ENCODE data around the gene RPF1. TPM values are rescaled to one million over a fixed set of nuclear protein-coding genes. Genes with fewer than 3 reads are reported as not detected.

The RPF1 gene
- total RNA-seq, 1 donor, result 29.3 TPM

GRCh38 chr1:84434081-84434769 lies 44.8 kb upstream of the RPF1 start:
- peak overlapping the region; percentile 79 for H3K4me2 ChIP-seq (ENCODE audit: insufficient read depth, low read length)
- TF ChIP-seq, protein P1, sequence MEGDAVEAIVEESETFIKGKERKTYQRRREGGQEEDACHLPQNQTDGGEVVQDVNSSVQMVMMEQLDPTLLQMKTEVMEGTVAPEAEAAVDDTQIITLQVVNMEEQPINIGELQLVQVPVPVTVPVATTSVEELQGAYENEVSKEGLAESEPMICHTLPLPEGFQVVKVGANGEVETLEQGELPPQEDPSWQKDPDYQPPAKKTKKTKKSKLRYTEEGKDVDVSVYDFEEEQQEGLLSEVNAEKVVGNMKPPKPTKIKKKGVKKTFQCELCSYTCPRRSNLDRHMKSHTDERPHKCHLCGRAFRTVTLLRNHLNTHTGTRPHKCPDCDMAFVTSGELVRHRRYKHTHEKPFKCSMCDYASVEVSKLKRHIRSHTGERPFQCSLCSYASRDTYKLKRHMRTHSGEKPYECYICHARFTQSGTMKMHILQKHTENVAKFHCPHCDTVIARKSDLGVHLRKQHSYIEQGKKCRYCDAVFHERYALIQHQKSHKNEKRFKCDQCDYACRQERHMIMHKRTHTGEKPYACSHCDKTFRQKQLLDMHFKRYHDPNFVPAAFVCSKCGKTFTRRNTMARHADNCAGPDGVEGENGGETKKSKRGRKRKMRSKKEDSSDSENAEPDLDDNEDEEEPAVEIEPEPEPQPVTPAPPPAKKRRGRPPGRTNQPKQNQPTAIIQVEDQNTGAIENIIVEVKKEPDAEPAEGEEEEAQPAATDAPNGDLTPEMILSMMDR (IDR thresholded peaks at IDR 0.05; ENCODE audit: extremely low read depth, low read depth, low read length), result no peak
- peak overlapping the region; percentile 81 for H2AFZ ChIP-seq (ENCODE audit: low read length)

DNA sequence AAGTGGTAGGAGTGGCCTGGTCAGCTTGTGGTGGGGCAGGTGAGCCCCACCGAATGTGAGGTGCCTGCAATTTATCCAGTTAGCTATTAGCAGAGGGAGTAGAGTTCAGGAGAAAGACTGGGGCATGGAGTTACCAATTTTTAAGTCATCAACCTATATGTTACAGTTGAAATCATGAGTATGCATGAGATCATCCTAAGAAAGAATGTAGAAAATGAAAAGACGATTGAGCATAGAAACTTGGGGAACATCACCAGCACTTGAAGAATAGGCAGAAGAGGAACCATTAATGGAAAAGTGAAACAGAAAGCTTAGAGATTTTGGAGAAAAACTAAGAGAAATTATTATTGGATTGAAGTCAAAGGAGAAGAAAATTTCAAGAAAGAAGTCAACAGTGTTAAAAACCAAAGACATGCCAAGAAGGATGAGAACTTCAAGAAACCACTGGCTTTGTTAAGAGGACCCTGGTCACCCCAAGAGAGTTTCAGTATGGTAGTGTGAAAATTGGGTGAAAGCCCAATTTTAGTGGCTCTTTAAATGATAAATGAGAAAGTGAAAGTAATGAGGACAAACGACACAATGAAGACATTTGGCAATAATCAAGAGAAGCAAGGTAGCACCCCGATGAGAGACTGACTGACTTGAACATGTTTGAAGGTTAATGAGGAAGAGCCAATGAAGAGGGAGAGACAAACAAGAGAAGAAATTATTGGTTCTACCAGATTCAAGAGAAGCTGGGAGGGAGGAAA lies 44.1 kb upstream of the RPF1 start:
- Histone ChIP-seq H3K36me3 (ENCODE audit: insufficient read depth, low read length) (no peaks in the 10 kb centered on the region), H4K20me1 (ENCODE audit: insufficient read depth, low read length) (no peaks in the 10 kb centered on the region), H3K4me1 (ENCODE audit: insufficient read depth, low read length) (peaks cover 4% of the 10 kb centered on the region), H2AFZ (ENCODE audit: low read length) (peak overlapping the region; percentile 81), H3K4me2 (ENCODE audit: insufficient read depth, low read length) (peak overlapping the region; percentile 65), H3K27ac (ENCODE audit: low read depth, low read length) (no peak overlapping the region), H3K9me3 (ENCODE audit: low read depth, low read length) (no peaks in the 10 kb centered on the region), H3K27me3 (ENCODE audit: insufficient read depth, low read length) (no peaks in the 10 kb centered on the region), H3K4me3 (ENCODE audit: insufficient read depth, low read length) (peak overlapping the region; percentile 45), H3K79me2 (ENCODE audit: insufficient read depth, low read length) (no peaks in the 10 kb centered on the region)
- DNase-seq (ENCODE audit: insufficient read length, low spot score, missing footprints), result no peak
- TF ChIP-seq, protein P1 (IDR thresholded peaks at IDR 0.05; ENCODE audit: extremely low read depth, low read depth, low read length), result no peak

More at GRCh38 chr1:84434081-84434769, 44.8 kb upstream of the RPF1 start:
- Histone ChIP-seq H3K27ac (ENCODE audit: low read depth, low read length) (no peak overlapping the region), H3K4me3 (ENCODE audit: insufficient read depth, low read length) (no peak overlapping the region), H3K27me3 (ENCODE audit: insufficient read depth, low read length) (no peaks in the 10 kb centered on the region), H3K36me3 (ENCODE audit: insufficient read depth, low read length) (no peaks in the 10 kb centered on the region), H3K79me2 (ENCODE audit: insufficient read depth, low read length) (no peaks in the 10 kb centered on the region), H3K4me1 (ENCODE audit: insufficient read depth, low read length) (peaks cover 4% of the 10 kb centered on the region), H3K9me3 (ENCODE audit: low read depth, low read length) (no peaks in the 10 kb centered on the region), H4K20me1 (ENCODE audit: insufficient read depth, low read length) (no peaks in the 10 kb centered on the region)
- DNase-seq (ENCODE audit: insufficient read length, low spot score, missing footprints), result no peak

- Histone ChIP-seq H3K79me2 (ENCODE audit: insufficient read depth, low read length) (no peaks in the 10 kb centered on the region), H3K27me3 (ENCODE audit: insufficient read depth, low read length) (no peaks in the 10 kb centered on the region), H3K4me1 (ENCODE audit: insufficient read depth, low read length) (peaks cover 4% of the 10 kb centered on the region), H3K27ac (ENCODE audit: low read depth, low read length) (no peak overlapping the region), H2AFZ (ENCODE audit: low read length) (peak overlapping the region; percentile 71), H3K36me3 (ENCODE audit: insufficient read depth, low read length) (no peaks in the 10 kb centered on the region), H3K4me2 (ENCODE audit: insufficient read depth, low read length) (peak overlapping the region; percentile 38), H4K20me1 (ENCODE audit: insufficient read depth, low read length) (no peaks in the 10 kb centered on the region), H3K4me3 (ENCODE audit: insufficient read depth, low read length) (no peak overlapping the region), H3K9me3 (ENCODE audit: low read depth, low read length) (no peaks in the 10 kb centered on the region)
- DNase-seq (ENCODE audit: insufficient read length, low spot score, missing footprints), result no peak
- TF ChIP-seq, protein P1 (IDR thresholded peaks at IDR 0.05; ENCODE audit: extremely low read depth, low read depth, low read length), result no peak
Observed at GRCh38 chr1:84436876-84437655, 42.0 kb upstream of the RPF1 start.

Data from osteoblast (primary cell).